ENCODE measurements around the gene TNFRSF21. TPM values are rescaled to one million over a fixed set of nuclear protein-coding genes. Genes with fewer than 3 reads are reported as not detected.

Gene TNFRSF21
- total RNA-seq, 3 donors from 2014 or later: 10.2 to 21.4 (median 20.9) TPM

- TF ChIP-seq POLR2A (IDR thresholded peaks at IDR 0.05) (no peak), POLR2AphosphoS5 (IDR thresholded peaks at IDR 0.05) (no peak), CTCF (IDR thresholded peaks at IDR 0.05) (no peak)
- Histone ChIP-seq H3K9me3 (no peaks in the 10 kb centered on the region), H3K4me3 (no peak overlapping the region), H3K4me1 (no peaks in the 10 kb centered on the region), H3K27me3 (no peaks in the 10 kb centered on the region), H3K36me3 (no peaks in the 10 kb centered on the region), H3K27ac (no peak overlapping the region)
- no peak for DNase-seq (ENCODE audit: low spot score in 2 of 2)
- intact Hi-C loops (cut with DNase I; ENCODE audit: low total_unique reads): no loop called here
Measured at GRCh38 chr6:47209632-47210031, 100.1 kb downstream of the TNFRSF21 start.

GRCh38 chr6:47207261-47207660 is 102.4 kb downstream of the TNFRSF21 start:
- TF ChIP-seq POLR2A (IDR thresholded peaks at IDR 0.05) (no peak), CTCF (IDR thresholded peaks at IDR 0.05) (no peak), POLR2AphosphoS5 (IDR thresholded peaks at IDR 0.05) (no peak)
- H3K27me3 ChIP-seq: no peaks in the 10 kb centered on the region
- no peaks in the 10 kb centered on the region for H3K9me3 ChIP-seq
- H3K4me1 ChIP-seq: no peaks in the 10 kb centered on the region
- no peak overlapping the region for H3K4me3 ChIP-seq
- intact Hi-C loops (cut with DNase I; ENCODE audit: low total_unique reads): no loop called here
- H3K27ac ChIP-seq: no peak overlapping the region
- DNase-seq (ENCODE audit: low spot score in 2 of 2): no peak
- no peaks in the 10 kb centered on the region for H3K36me3 ChIP-seq

GRCh38 chr6:47206626-47207025 is 103.1 kb downstream of the TNFRSF21 start:
- Histone ChIP-seq H3K27ac (no peak overlapping the region), H3K9me3 (no peaks in the 10 kb centered on the region), H3K4me1 (no peaks in the 10 kb centered on the region), H3K4me3 (no peak overlapping the region), H3K27me3 (no peaks in the 10 kb centered on the region), H3K36me3 (no peaks in the 10 kb centered on the region)
- DNase-seq (ENCODE audit: low spot score in 2 of 2): no peak
- intact Hi-C loops (cut with DNase I; ENCODE audit: low total_unique reads): no loop called here
- TF ChIP-seq POLR2A (IDR thresholded peaks at IDR 0.05) (no peak), CTCF (IDR thresholded peaks at IDR 0.05) (no peak)

- H3K4me3 ChIP-seq: no peak overlapping the region
- H3K27ac ChIP-seq: no peak overlapping the region
- TF ChIP-seq POLR2A (IDR thresholded peaks at IDR 0.05) (no peak), CTCF (IDR thresholded peaks at IDR 0.05) (no peak), POLR2AphosphoS5 (IDR thresholded peaks at IDR 0.05) (no peak)
- no peaks in the 10 kb centered on the region for H3K36me3 ChIP-seq
- H3K4me1 ChIP-seq: no peaks in the 10 kb centered on the region
- H3K9me3 ChIP-seq: no peaks in the 10 kb centered on the region
- no peaks in the 10 kb centered on the region for H3K27me3 ChIP-seq
- intact Hi-C loops (cut with DNase I; ENCODE audit: low total_unique reads): no loop called here
- no peak for DNase-seq (ENCODE audit: low spot score in 2 of 2)
Measured at GRCh38 chr6:47203938-47204611, 105.6 kb downstream of the TNFRSF21 start.

GRCh38 chr6:47203266-47203937 is 106.3 kb downstream of the TNFRSF21 start:
- intact Hi-C loops (cut with DNase I; ENCODE audit: low total_unique reads): no loop called here
- H3K36me3 ChIP-seq: no peaks in the 10 kb centered on the region
- no peaks in the 10 kb centered on the region for H3K4me1 ChIP-seq
- TF ChIP-seq POLR2AphosphoS5 (IDR thresholded peaks at IDR 0.05) (no peak), POLR2A (IDR thresholded peaks at IDR 0.05) (no peak), CTCF (IDR thresholded peaks at IDR 0.05) (no peak)
- H3K27me3 ChIP-seq: no peaks in the 10 kb centered on the region
- no peak overlapping the region for H3K4me3 ChIP-seq
- no peaks in the 10 kb centered on the region for H3K9me3 ChIP-seq
- H3K27ac ChIP-seq: no peak overlapping the region
- DNase-seq (ENCODE audit: low spot score in 2 of 2): no peak
